H9 (cell line): ENCODE data around the gene GEN1. TPM values are rescaled to one million over a fixed set of nuclear protein-coding genes. Genes with fewer than 3 reads are reported as not detected.

Experiments used
- DNase-seq: peaks from one replicate; pipeline ENCODE4 v3.0.0-alpha.2; 2017
- H2AFZ ChIP-seq: one replicate; pipeline ENCODE4 v1.6.1; 2013; ENCODE audit warnings: mild to moderate bottlenecking, low read length, control low read depth, moderate library complexity
- H2AK5ac ChIP-seq: 2 replicates; pipeline ENCODE4 v1.6.1; 2013; ENCODE audit warnings: low read length, control low read depth, mixed read lengths; ENCODE audit not compliant: insufficient read length
- H2BK120ac ChIP-seq: one replicate; pipeline ENCODE4 v1.6.1; 2013; ENCODE audit warnings: low read depth, mild to moderate bottlenecking, low read length, control low read depth, inconsistent platforms; ENCODE audit not compliant: poor library complexity, severe bottlenecking
- H2BK12ac ChIP-seq: 2 replicates; pipeline ENCODE4 v1.6.1; 2013; ENCODE audit warnings: low read length, control low read depth, mixed read lengths, low read depth; ENCODE audit not compliant: insufficient read length
- H2BK15ac ChIP-seq: 2 replicates; pipeline ENCODE4 v1.6.1; 2013; ENCODE audit warnings: low read depth, low read length, control low read depth
- H2BK20ac ChIP-seq: one replicate; pipeline ENCODE4 v1.6.1; 2013; ENCODE audit warnings: low read depth, mild to moderate bottlenecking, low read length, control low read depth, inconsistent platforms; ENCODE audit not compliant: poor library complexity, severe bottlenecking
- H2BK5ac ChIP-seq: 2 replicates; pipeline ENCODE4 v1.6.1; 2013; ENCODE audit warnings: low read length, control low read depth, mixed read lengths; ENCODE audit not compliant: insufficient read length
- H3K14ac ChIP-seq: 2 replicates; pipeline ENCODE4 v1.6.1; 2013; ENCODE audit warnings: low read length, control low read depth; ENCODE audit not compliant: insufficient read depth
- H3K18ac ChIP-seq: 2 replicates; pipeline ENCODE4 v1.6.1; 2013; ENCODE audit warnings: low read depth, mild to moderate bottlenecking, mixed read lengths, low read length, control low read depth; ENCODE audit not compliant: insufficient read length
- H3K23ac ChIP-seq: 2 replicates; pipeline ENCODE4 v1.6.1; 2013; ENCODE audit warnings: low read length, control low read depth, mixed read lengths, low read depth; ENCODE audit not compliant: insufficient read length
- H3K23me2 ChIP-seq: 2 replicates; pipeline ENCODE4 v1.6.1; 2013; ENCODE audit warnings: low read depth, mild to moderate bottlenecking, mixed read lengths, low read length, control low read depth; ENCODE audit not compliant: insufficient read length, poor library complexity, severe bottlenecking
- H3K27ac ChIP-seq: 2 replicates; pipeline ENCODE4 v1.5.1; 2013; ENCODE audit warnings: low read length, control low read depth, mixed read lengths, low read depth; ENCODE audit not compliant: insufficient read length
- H3K27me3 ChIP-seq: 2 replicates; pipeline ENCODE4 v1.6.1; 2013; ENCODE audit warnings: low read length, control low read depth, inconsistent platforms; ENCODE audit not compliant: insufficient read depth
- H3K4ac ChIP-seq: 2 replicates; pipeline ENCODE4 v1.6.1; 2013; ENCODE audit warnings: low read depth, mild to moderate bottlenecking, control low read depth, inconsistent platforms, low read length, moderate library complexity
- H3K4me1 ChIP-seq: 2 replicates; pipeline ENCODE4 v1.6.1; 2013; ENCODE audit warnings: low read length, control low read depth, inconsistent platforms; ENCODE audit not compliant: insufficient read depth
- H3K4me2 ChIP-seq: 2 replicates; pipeline ENCODE4 v1.6.1; 2013; ENCODE audit warnings: low read length, control low read depth, mixed read lengths; ENCODE audit not compliant: insufficient read length, insufficient read depth
- H3K56ac ChIP-seq: 2 replicates; pipeline ENCODE4 v1.6.1; 2013; ENCODE audit warnings: low read depth, mild to moderate bottlenecking, mixed read lengths, low read length, control low read depth; ENCODE audit not compliant: insufficient read length
- H3K79me1 ChIP-seq: 2 replicates; pipeline ENCODE4 v1.6.1; 2013; ENCODE audit warnings: low read depth, mild to moderate bottlenecking, moderate library complexity, low read length, control low read depth, inconsistent platforms; ENCODE audit not compliant: insufficient read depth, poor library complexity, severe bottlenecking
- H3K79me2 ChIP-seq: 2 replicates; pipeline ENCODE4 v1.6.1; 2013; ENCODE audit warnings: low read length, control low read depth, inconsistent platforms; ENCODE audit not compliant: insufficient read depth
- H3K9ac ChIP-seq: 2 replicates; pipeline ENCODE4 v1.6.1; 2013; ENCODE audit warnings: low read length, control low read depth, mixed read lengths; ENCODE audit not compliant: insufficient read length; ENCODE audit errors: extremely low read depth
- H3K9me3 ChIP-seq: one replicate; pipeline ENCODE4 v1.6.1; 2013; ENCODE audit warnings: low read depth, low read length, inconsistent platforms; ENCODE audit not compliant: control insufficient read depth
- H3T11ph ChIP-seq: one replicate; pipeline ENCODE4 v1.6.1; 2013; ENCODE audit warnings: mild to moderate bottlenecking, low read length, control low read depth, inconsistent platforms
- H4K20me1 ChIP-seq: one replicate; pipeline ENCODE4 v1.6.1; 2013; ENCODE audit not compliant: control insufficient read depth, insufficient read length, insufficient read depth
- H4K5ac ChIP-seq: 2 replicates; pipeline ENCODE4 v1.6.1; 2013; ENCODE audit warnings: low read depth, mild to moderate bottlenecking, mixed read lengths, low read length, control low read depth; ENCODE audit not compliant: insufficient read length
- H4K8ac ChIP-seq: replicated peaks from 2 replicates; pipeline ENCODE4 v1.6.1; 2013; ENCODE audit warnings: low read length, control low read depth, mixed read lengths, low read depth; ENCODE audit not compliant: insufficient read length
- H4K91ac ChIP-seq: 2 replicates; pipeline ENCODE4 v1.6.1; 2013; ENCODE audit warnings: low read depth, mild to moderate bottlenecking, moderate library complexity, mixed read lengths, low read length, control low read depth; ENCODE audit not compliant: insufficient read length
- H3K27ac Mint-ChIP-seq, 3 experiments: 2 replicates in 2 of 3; 3 replicates in 1 of 3; pipeline ENCODE4 v1.8.0; 2020 to 2021; ENCODE audit warnings: mixed read lengths in 3 of 3, mild to moderate bottlenecking in 1 of 3, moderate library complexity in 1 of 3
- H3K27me3 Mint-ChIP-seq: 2 replicates; pipeline ENCODE4 v1.8.0; 2021; ENCODE audit warnings: low read depth, mild to moderate bottlenecking, moderate library complexity, mixed read lengths
- H3K36me3 Mint-ChIP-seq, 3 experiments: 2 replicates in 2 of 3; 3 replicates in 1 of 3; pipeline ENCODE4 v1.8.0; 2020 to 2021; ENCODE audit warnings: low read depth in 3 of 3, mixed read lengths in 3 of 3; ENCODE audit not compliant: insufficient read depth in 1 of 3
- H3K4me1 Mint-ChIP-seq, 2 experiments: 2 replicates each; pipeline ENCODE4 v1.8.0; 2020; ENCODE audit warnings: mixed read lengths in 2 of 2
- H3K4me3 Mint-ChIP-seq, 2 experiments: 2 replicates in 1 of 2; 3 replicates in 1 of 2; pipeline ENCODE4 v1.8.0; 2020 to 2021; ENCODE audit warnings: mild to moderate bottlenecking in 2 of 2, mixed read lengths in 2 of 2, moderate library complexity in 1 of 2
- H3K9me3 Mint-ChIP-seq, 2 experiments: 2 replicates in 1 of 2; 3 replicates in 1 of 2; pipeline ENCODE4 v1.8.0; 2020; ENCODE audit warnings: mild to moderate bottlenecking in 2 of 2, mixed read lengths in 2 of 2, moderate library complexity in 1 of 2
- CTCF ChIP-seq: fragments of 200-600 bp; sonication (generic); conservative IDR thresholded peaks from 3 replicates; pipeline ENCODE4 v1.8.0; 2021; ENCODE audit warnings: antibody characterized with exemption, mild to moderate bottlenecking
- WGBS: extraction: QIAGEN DNeasy Blood & Tissue Kit; methylation state at CpG from one replicate; pipeline ENCODE4 v1.1.7; 2013; ENCODE audit warnings: missing lambda C conversion rate, low lambda C conversion rate, mixed read lengths; ENCODE audit not compliant: insufficient read length; ENCODE audit errors: extremely low coverage; 5-methylcytosine and 5-hydroxymethylcytosine counted together
- total RNA-seq: library from RNA; stranded (reverse); gene quantifications from 2 replicates; pipeline ENCODE4 v1.2.1, GENCODE V29; 2021

GEN1 gene
- total RNA-seq, 1 experiment from 2014 or later, result 28.1 TPM

GRCh38 chr2:17821080-17821479 lies 67.1 kb downstream of the GEN1 start:
- no peaks in the 10 kb centered on the region for H3K27me3 ChIP-seq
- no peak overlapping the region for H2BK15ac ChIP-seq
- H2AFZ ChIP-seq, result no peak overlapping the region
- Mint-ChIP-seq H3K27ac (no peak overlapping the region), H3K36me3 (no peaks in the 10 kb centered on the region), H3K4me1 (peaks cover 26 to 34% of the 10 kb centered on the region in 2 experiments), H3K4me3 (no peak overlapping the region), H3K9me3 (no peaks in the 10 kb centered on the region; a peak in 1 of 5 replicates), H3K27me3 (peaks cover 34% of the 10 kb centered on the region)
- no peak overlapping the region for H2BK12ac ChIP-seq
- H2BK5ac ChIP-seq, result no peak overlapping the region
- no peak overlapping the region for H3K4me2 ChIP-seq
- no CpG with 5 or more reads among the region's 3 CpGs for WGBS
- H3T11ph ChIP-seq, result no peak overlapping the region
- H3K79me2 ChIP-seq, result no peaks in the 10 kb centered on the region
- H2BK20ac ChIP-seq, result no peak overlapping the region
- peaks cover 3% of the 10 kb centered on the region; the same call in 1 of the 2 replicates for H3K4me1 ChIP-seq
- no peak overlapping the region for H3K14ac ChIP-seq
- no peaks in the 10 kb centered on the region for H3K23me2 ChIP-seq
- H3K9me3 ChIP-seq, result no peaks in the 10 kb centered on the region
- no peak overlapping the region for H3K27ac ChIP-seq
- no peaks in the 10 kb centered on the region for H3K79me1 ChIP-seq
- no peak overlapping the region for H4K8ac ChIP-seq
- H3K18ac ChIP-seq, result no peak overlapping the region
- no peak overlapping the region for H2AK5ac ChIP-seq
- H3K56ac ChIP-seq, result no peak overlapping the region
- no peak overlapping the region for H4K5ac ChIP-seq
- no peak overlapping the region for H3K4ac ChIP-seq
- H4K20me1 ChIP-seq, result no peaks in the 10 kb centered on the region
- no peak overlapping the region for H2BK120ac ChIP-seq
- H3K23ac ChIP-seq, result no peak overlapping the region
- no peak overlapping the region for H3K9ac ChIP-seq
- no peak for TF ChIP-seq CTCF
- no peak for DNase-seq
- no peak overlapping the region for H4K91ac ChIP-seq
